Esophagus muscularis mucosa (tissue), 3 donors: ENCODE results near the gene PBX3.

Experiments
- CTCF ChIP-seq, 3 experiments: fragments of 200-600 bp in 2 of 3; fragments of 450-650 bp in 1 of 3; sonication (generic) in 2 of 3; IDR thresholded peaks; one replicate each; pipeline ENCODE4 v1.5.1; 2017 to 2019; ENCODE audit warnings: antibody characterized with exemption in 3 of 3, mild to moderate bottlenecking in 2 of 3, moderate library complexity in 1 of 3
- EP300 ChIP-seq: sonication (generic); formaldehyde crosslinking; IDR thresholded peaks from one replicate; pipeline ENCODE4 v1.6.1; 2017; ENCODE audit warnings: antibody characterized with exemption

GRCh38 chr9:125959315-125959714 is 212.1 kb downstream of the PBX3 start:
- TF ChIP-seq CTCF (IDR thresholded peaks at IDR 0.05): no peak
- TF ChIP-seq EP300: no peak
